SU-DHL-6 (cell line): ENCODE measurements around the gene POLR2A.
A peak's percentile ranks its signal among the peaks of the same experiment; 100 is the strongest.

Experiments
- H2AFZ ChIP-seq: fragments of 200-600 bp; sonication (generic); 2 replicates; pipeline ENCODE4 v1.6.1; 2014; ENCODE audit warnings: low read depth, mild to moderate bottlenecking, moderate library complexity, mixed read lengths, antibody characterized with exemption, low read length; ENCODE audit not compliant: severe bottlenecking
- H3F3A ChIP-seq: fragments of 200-600 bp; shearing (Covaris generic); 2 replicates; pipeline ENCODE4 v1.6.0; 2016; ENCODE audit warnings: antibody characterized with exemption, mild to moderate bottlenecking; ENCODE audit not compliant: insufficient read depth
- H3K27ac ChIP-seq: fragments of 200-600 bp; sonication (generic); 2 replicates; pipeline ENCODE4 v1.5.1; 2016; ENCODE audit warnings: low read depth, mild to moderate bottlenecking, low read length, moderate library complexity, mixed read lengths
- H3K27me3 ChIP-seq: fragments of 200-600 bp; sonication (generic), shearing (Covaris generic); 2 replicates; pipeline ENCODE4 v1.6.0; 2014; ENCODE audit warnings: mild to moderate bottlenecking, low read length
- H3K36me3 ChIP-seq: fragments of 200-600 bp; sonication (generic); 2 replicates; pipeline ENCODE4 v1.6.1; 2014; ENCODE audit warnings: mild to moderate bottlenecking, low read length, mixed read lengths
- H3K4me2 ChIP-seq: fragments of 300-600, 200-600 bp; shearing (Covaris generic), sonication (generic); 2 replicates; pipeline ENCODE4 v1.6.0; 2014; ENCODE audit warnings: low read length, low read depth, mild to moderate bottlenecking; ENCODE audit not compliant: poor library complexity, severe bottlenecking
- H3K4me3 ChIP-seq: fragments of 200-600 bp; sonication (generic); 2 replicates; pipeline ENCODE4 v1.5.1; 2014; ENCODE audit warnings: antibody characterized with exemption, low read length, mild to moderate bottlenecking, mixed read lengths; ENCODE audit not compliant: insufficient read depth, poor library complexity, severe bottlenecking
- H3K79me2 ChIP-seq: fragments of 200-600 bp; sonication (generic); 2 replicates; pipeline ENCODE4 v1.6.1; 2014; ENCODE audit warnings: mild to moderate bottlenecking, low read length, moderate library complexity; ENCODE audit not compliant: insufficient read depth
- H3K9ac ChIP-seq: fragments of 200-600 bp; sonication (generic); 2 replicates; pipeline ENCODE4 v1.7.0; 2014; ENCODE audit warnings: mild to moderate bottlenecking, low read length
- H3K9me2 ChIP-seq: fragments of 200-600 bp; sonication (generic); replicated peaks from 2 replicates; pipeline ENCODE4 v1.6.1; 2014; ENCODE audit warnings: low read length; ENCODE audit not compliant: insufficient read depth
- H3K9me3 ChIP-seq: fragments of 200-600 bp; sonication (generic); 2 replicates; pipeline ENCODE4 v1.6.1; 2014; ENCODE audit warnings: low read length, mixed read lengths; ENCODE audit not compliant: insufficient read depth
- H4K20me1 ChIP-seq: fragments of 200-600 bp; sonication (generic); 2 replicates; pipeline ENCODE4 v1.6.1; 2014; ENCODE audit warnings: low read depth, mild to moderate bottlenecking, antibody characterized with exemption, low read length, moderate library complexity, mixed read lengths
- CTCF ChIP-seq: fragments of 200-600 bp; sonication (generic); IDR thresholded peaks from one replicate; pipeline ENCODE4 v1.5.1; 2017; ENCODE audit warnings: antibody characterized with exemption, mild to moderate bottlenecking, low read length, moderate library complexity; ENCODE audit not compliant: insufficient read depth, poor library complexity, severe bottlenecking
- EZH2phosphoT487 ChIP-seq: fragments of 200-600 bp; sonication (generic), shearing (Covaris generic); conservative IDR thresholded peaks from 2 replicates; pipeline ENCODE4 v1.6.1; 2018; ENCODE audit warnings: mild to moderate bottlenecking, antibody characterized with exemption, low read length, moderate library complexity, mixed read lengths

The POLR2A gene

DNA sequence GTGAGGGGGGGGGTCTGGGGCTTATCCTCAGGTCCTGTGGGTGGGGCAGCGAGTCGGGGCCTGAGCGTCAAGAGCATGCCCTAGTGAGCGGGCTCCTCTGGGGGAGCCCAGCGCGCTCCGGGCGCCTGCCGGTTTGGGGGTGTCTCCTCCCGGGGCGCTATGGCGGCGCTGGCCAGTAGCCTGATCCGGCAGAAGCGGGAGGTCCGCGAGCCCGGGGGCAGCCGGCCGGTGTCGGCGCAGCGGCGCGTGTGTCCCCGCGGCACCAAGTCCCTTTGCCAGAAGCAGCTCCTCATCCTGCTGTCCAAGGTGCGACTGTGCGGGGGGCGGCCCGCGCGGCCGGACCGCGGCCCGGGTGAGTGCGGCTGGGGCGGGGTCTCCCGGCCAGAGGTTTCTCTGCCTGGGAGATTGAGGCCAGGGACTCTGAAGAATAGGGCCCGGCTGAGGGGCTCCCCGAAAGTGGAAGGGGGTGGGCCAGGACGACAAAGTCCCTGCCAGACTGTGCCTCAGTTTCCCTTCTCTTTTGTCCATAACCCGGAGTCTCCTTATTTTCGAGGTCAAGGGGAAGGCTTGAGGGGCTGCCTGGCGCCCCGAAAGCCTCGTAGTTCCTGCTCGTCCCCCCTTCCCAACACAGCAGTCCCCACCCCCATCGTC is 44.6 kb upstream of the POLR2A start, which contains the start of gene FGF11:
TSS of gene FGF11 (plus strand) at position 51 of the 651 bp plus-strand sequence. CDS start at position 160, 109 bp downstream.
- no peaks in the 10 kb centered on the region for H3F3A ChIP-seq
- no peak within 1 kb of the TSS for H3K27ac ChIP-seq
- H3K4me2 ChIP-seq: peak within 1 kb of the TSS; percentile 39
- no peak within 1 kb of the TSS for H2AFZ ChIP-seq
- no peaks in the 10 kb centered on the region for H3K27me3 ChIP-seq
- no peaks in the 10 kb centered on the region for H3K9me3 ChIP-seq
- no peaks in the 10 kb centered on the region for H3K79me2 ChIP-seq
- H4K20me1 ChIP-seq: no peaks in the 10 kb centered on the region
- TF ChIP-seq EZH2phosphoT487 (no peak), CTCF (no peak)
- no peaks in the 10 kb centered on the region for H3K36me3 ChIP-seq
- no peak within 1 kb of the TSS for H3K4me3 ChIP-seq
- peak within 1 kb of the TSS; percentile 21; the same call in 1 of the 2 replicates for H3K9ac ChIP-seq
- no peaks in the 10 kb centered on the region for H3K9me2 ChIP-seq

DNA sequence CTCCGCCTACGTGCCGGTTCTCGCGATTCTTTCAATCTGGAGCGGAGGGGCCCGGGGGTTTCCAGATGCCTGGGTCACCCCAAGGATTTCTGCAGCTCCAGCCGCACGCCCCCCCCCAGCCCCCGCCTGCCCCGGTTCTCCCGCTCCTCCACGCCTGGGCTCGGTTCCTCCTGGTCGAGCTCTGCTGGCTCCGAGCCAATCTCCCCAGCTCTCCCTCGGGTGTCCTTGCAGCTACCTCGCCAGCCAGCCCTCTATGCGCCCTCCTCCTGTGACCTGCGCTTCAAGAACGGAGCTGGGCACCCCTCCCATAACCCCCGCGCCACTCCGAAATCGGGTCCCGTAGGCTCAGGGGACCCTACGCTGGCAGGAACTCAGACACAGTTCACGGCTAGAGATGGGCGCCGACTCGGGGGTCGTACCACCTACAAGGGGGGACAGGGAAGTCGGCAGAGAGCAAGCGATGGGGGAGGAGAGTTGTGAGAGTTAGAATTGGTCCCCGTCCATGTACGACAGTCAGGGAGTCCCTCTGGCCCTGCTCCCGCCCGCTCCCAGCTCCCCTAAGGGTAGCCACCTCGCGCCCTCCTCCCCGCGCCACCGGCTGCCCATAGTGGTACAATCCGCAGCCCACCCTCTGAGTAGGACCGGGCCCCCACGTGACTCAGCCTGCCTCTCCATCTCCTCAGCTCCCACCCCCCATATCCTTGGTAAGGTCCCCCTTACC is 43.9 kb upstream of the POLR2A start:
- no peaks in the 10 kb centered on the region for H4K20me1 ChIP-seq
- peak overlapping the region; percentile 39 for H3K4me2 ChIP-seq
- H3K4me3 ChIP-seq: no peak overlapping the region

DNA sequence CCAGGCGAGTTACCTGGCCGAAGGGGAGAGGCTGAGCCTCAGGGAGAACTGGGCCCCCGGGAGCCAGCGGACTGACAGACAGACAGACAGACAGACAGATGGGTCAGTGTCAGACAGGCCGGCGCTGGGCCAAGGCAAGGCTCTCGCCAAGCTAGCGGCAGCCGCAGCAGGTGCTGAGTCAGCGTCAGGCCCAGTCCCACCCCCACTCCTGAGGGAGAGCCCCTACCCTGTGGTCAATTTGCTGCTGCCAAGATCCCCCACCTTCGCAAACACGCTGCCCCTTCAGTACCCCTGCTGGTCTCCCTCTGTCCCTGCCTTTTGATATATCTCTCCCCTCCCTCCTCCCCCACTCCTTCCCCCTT is 43.4 kb upstream of the POLR2A start:
- H2AFZ ChIP-seq: no peak overlapping the region
- no peak for TF ChIP-seq EZH2phosphoT487
- TF ChIP-seq CTCF: no peak
- H3K27me3 ChIP-seq: no peaks in the 10 kb centered on the region

More for the DNA sequence above, 43.9 kb upstream of the POLR2A start:
- Histone ChIP-seq H3F3A (no peaks in the 10 kb centered on the region), H3K36me3 (no peaks in the 10 kb centered on the region), H3K9me2 (no peaks in the 10 kb centered on the region), H3K27me3 (no peaks in the 10 kb centered on the region), H3K9ac (peak overlapping the region; percentile 21; the same call in 1 of the 2 replicates), H3K9me3 (no peaks in the 10 kb centered on the region), H3K79me2 (no peaks in the 10 kb centered on the region), H2AFZ (no peak overlapping the region), H3K27ac (no peak overlapping the region)
- TF ChIP-seq EZH2phosphoT487: no peak
- TF ChIP-seq CTCF: no peak

More for the DNA sequence above, 43.4 kb upstream of the POLR2A start:
- H3K27ac ChIP-seq: no peak overlapping the region
- H3K9me2 ChIP-seq: no peaks in the 10 kb centered on the region
- no peaks in the 10 kb centered on the region for H3K79me2 ChIP-seq
- H3K9ac ChIP-seq: peak overlapping the region; percentile 21; the same call in 1 of the 2 replicates
- H3K4me3 ChIP-seq: no peak overlapping the region
- peak overlapping the region; percentile 39 for H3K4me2 ChIP-seq
- no peaks in the 10 kb centered on the region for H4K20me1 ChIP-seq
- H3F3A ChIP-seq: no peaks in the 10 kb centered on the region
- no peaks in the 10 kb centered on the region for H3K9me3 ChIP-seq
- H3K36me3 ChIP-seq: no peaks in the 10 kb centered on the region
